ENCODE data around the gene ITPR3. TPM values are rescaled to one million over a fixed set of nuclear protein-coding genes. Genes with fewer than 3 reads are reported as not detected.

The ITPR3 gene
- total and polyA plus RNA-seq, 2 of the 13 experiments (the other 11 are each of a cell fraction or from before 2014, with no cell fraction given) = 3.8 to 21.4 TPM

DNA sequence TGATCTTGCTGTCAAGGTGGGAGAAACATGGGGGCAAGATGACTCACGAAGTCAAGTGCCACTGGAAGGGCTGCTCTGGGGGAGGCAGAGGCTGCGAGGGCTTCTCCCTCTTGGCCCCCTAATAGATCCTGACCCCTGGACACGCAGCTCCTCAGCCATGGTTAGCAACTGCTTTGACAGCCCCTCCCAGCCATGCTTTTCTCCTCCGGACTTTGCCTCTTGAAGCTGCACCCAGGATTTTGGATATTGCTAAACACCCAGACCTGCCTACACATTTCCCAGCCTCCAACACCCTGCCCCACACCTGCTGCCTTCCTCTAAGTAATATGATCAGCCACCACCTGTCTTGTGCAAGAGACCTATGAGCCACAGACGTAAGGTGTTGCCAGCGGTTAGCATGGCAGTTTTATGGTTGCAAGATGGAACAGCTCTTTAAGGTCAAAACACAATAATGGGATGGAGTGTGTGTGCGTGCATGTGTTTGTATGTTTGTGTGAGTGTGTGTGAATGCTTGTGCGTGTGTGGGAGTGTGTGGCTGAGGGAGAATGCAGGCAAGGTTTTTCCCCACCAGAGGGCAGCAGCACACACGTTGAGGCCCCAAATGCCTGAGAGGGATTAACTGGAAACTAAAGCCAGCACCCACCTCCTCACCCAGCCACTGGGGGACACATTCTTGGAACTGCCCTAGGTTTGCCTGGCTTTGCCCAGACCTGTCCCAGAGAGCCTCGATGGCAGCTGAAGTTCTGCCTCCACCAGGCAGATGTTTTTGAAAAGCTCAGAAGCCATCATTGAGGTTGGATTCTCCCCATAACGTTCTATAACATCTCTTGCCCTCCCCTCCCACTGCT is 123.1 kb downstream of the ITPR3 start (continued):
- TF ChIP-seq TBL1XR1 (IDR thresholded peaks at IDR 0.05; ENCODE audit: borderline replicate concordance, low read length, partially characterized antibody) (no peak), FIP1L1 (IDR thresholded peaks at IDR 0.05; ENCODE audit: borderline replicate concordance, insufficient read depth, low read depth, low read length) (no peak), GATAD1 (CRISPR knock-in tag; IDR thresholded peaks at IDR 0.05) (peak; percentile 61; the same call in 1 of the 2 replicates), NCOA2 (CRISPR knock-in tag; IDR thresholded peaks at IDR 0.05) (0 out of 2 replicates have a peak, but pooled peaks have one; percentile 16), KLF11 (CRISPR knock-in tag; IDR thresholded peaks at IDR 0.05) (no peak), NRL (CRISPR knock-in tag; IDR thresholded peaks at IDR 0.05; ENCODE audit: borderline replicate concordance) (no peak), ZNF331 (CRISPR knock-in tag; IDR thresholded peaks at IDR 0.05) (peak; percentile 44; the same call in 1 of the 2 replicates)

DNA sequence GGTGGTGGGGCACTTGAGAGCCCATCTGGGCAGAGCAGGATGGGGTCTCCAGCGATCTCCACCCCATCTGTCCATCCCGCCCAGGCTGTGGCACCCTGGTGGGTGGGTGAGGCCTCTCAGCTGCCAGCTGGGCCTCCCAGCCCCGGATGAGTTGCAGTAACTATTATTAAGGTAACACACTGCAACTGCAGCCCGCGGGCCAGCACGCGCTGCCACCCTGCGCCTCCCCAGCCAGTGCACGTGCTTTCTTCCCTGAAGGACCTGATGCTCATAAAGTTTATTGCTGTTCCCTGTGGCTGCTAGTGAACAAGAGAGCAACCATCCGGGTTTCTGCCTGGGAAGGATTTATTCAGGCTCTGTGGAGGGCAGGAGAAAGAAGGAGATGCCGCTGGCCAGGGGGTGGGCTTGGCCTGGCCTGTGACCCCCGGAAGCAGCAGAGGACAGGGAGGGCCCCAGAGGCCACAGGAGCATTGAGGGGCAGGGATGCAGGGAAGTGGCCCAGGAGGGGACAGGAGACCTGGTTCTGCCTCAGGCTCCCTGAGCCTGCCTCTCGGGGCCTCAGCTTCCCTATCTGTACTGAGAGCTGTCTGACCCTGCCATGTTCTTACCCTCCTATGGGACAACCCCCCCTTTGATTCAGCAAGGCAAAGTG is 123.9 kb downstream of the ITPR3 start:
- Histone ChIP-seq H2AFZ (ENCODE audit: low read length) (no peak overlapping the region), H3K36me3 (replicated peaks in 1 of 2; ENCODE audit: control insufficient read depth in 1 of 2, insufficient read depth in 2 of 2, low read length in 2 of 2) (no peaks in the 10 kb centered on the region), H3K4me3 (replicated peaks in 1 of 3; ENCODE audit: insufficient read depth in 1 of 3, low read depth in 2 of 3, low read length in 3 of 3) (peak overlapping the region in 1 of 3 experiments; percentile 35; a peak in 2 of 6 replicates), H3K27me3 (ENCODE audit: control insufficient read depth in 1 of 2, insufficient read depth in 2 of 2, low read length in 2 of 2) (peaks cover 4 to 40% of the 10 kb centered on the region in 2 experiments; a peak in 4 of 5 replicates), H3K4me1 (ENCODE audit: insufficient read depth, low read length) (peaks cover 51% of the 10 kb centered on the region), H3K9ac (ENCODE audit: insufficient read depth, low read depth, low read length) (peak overlapping the region; percentile 2; the same call in 1 of the 2 replicates), H3K9me3 (ENCODE audit: low read length) (no peaks in the 10 kb centered on the region), H4K20me1 (ENCODE audit: insufficient read depth, low read length) (no peaks in the 10 kb centered on the region), H3K79me2 (ENCODE audit: insufficient read depth, low read length) (no peaks in the 10 kb centered on the region), H3K4me2 (ENCODE audit: low read depth, low read length) (peak overlapping the region; percentile 59), H3K27ac (ENCODE audit: extremely low read length, insufficient read depth, low read length) (no peak overlapping the region)
- FAIRE-seq (no peak), DNase-seq (ENCODE audit: low spot score) (no peak), ATAC-seq (peak; percentile 27)
- WGBS (ENCODE audit: low lambda C conversion rate) = 0% methylated on average over 6 of the region's 13 CpGs
- intact Hi-C loops (cut with micrococcal nuclease; ENCODE audit: unreplicated experiment) = loop anchor here (1.0 to 2.0 kb wide), 3 partner anchors 17 to 156 kb away; partner anchors contain the start of gene UQCC2
- in situ Hi-C loops (cut with HindIII; ENCODE audit: extremely low pct_ligation_motif_present, low pct_unique_long_range_greater_than_20kb) = no loop called here
- CTCF ChIA-PET (ENCODE audit: low intra/inter-chr PET ratio, low total read pairs) = interaction anchor here (0.8 to 5.7 kb wide), 5 partner anchors 18 to 410 kb away, joined by 3 to 77 read pairs (median 3); partner anchors contain the start of gene LEMD2
- POLR2A ChIA-PET = interaction anchor here (1.2 to 4.6 kb wide), 4 partner anchors 16 to 137 kb away, joined by 3 to 48 read pairs (median 18); partner anchors contain the start of gene UQCC2
- no TSS peak for BruUV-seq (replicated peaks)
- TF ChIP-seq SCMH1 (CRISPR knock-in tag; IDR thresholded peaks at IDR 0.05; ENCODE audit: borderline replicate concordance) (no peak), MAZ (IDR thresholded peaks at IDR 0.05; ENCODE audit: borderline replicate concordance, low read depth, low read length) (no peak), MAZ (CRISPR knock-in tag; IDR thresholded peaks at IDR 0.05; ENCODE audit: low read depth) (no peak), ZFP90 (CRISPR knock-in tag; IDR thresholded peaks at IDR 0.05; ENCODE audit: borderline replicate concordance) (no peak), ZNF597 (CRISPR knock-in tag; IDR thresholded peaks at IDR 0.05) (no peak), HES4 (CRISPR knock-in tag; IDR thresholded peaks at IDR 0.05; ENCODE audit: borderline replicate concordance) (no peak), ZNF530 (CRISPR knock-in tag; IDR thresholded peaks at IDR 0.05; ENCODE audit: low read depth) (no peak), ZNF547 (CRISPR knock-in tag; IDR thresholded peaks at IDR 0.05) (no peak)
- TF ChIP-seq, protein P1, sequence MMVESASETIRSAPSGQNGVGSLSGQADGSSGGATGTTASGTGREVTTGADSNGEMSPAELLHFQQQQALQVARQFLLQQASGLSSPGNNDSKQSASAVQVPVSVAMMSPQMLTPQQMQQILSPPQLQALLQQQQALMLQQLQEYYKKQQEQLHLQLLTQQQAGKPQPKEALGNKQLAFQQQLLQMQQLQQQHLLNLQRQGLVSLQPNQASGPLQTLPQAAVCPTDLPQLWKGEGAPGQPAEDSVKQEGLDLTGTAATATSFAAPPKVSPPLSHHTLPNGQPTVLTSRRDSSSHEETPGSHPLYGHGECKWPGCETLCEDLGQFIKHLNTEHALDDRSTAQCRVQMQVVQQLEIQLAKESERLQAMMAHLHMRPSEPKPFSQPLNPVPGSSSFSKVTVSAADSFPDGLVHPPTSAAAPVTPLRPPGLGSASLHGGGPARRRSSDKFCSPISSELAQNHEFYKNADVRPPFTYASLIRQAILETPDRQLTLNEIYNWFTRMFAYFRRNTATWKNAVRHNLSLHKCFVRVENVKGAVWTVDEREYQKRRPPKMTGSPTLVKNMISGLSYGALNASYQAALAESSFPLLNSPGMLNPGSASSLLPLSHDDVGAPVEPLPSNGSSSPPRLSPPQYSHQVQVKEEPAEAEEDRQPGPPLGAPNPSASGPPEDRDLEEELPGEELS (CRISPR knock-in tag; IDR thresholded peaks at IDR 0.05) = no peak

Measured in HepG2 (cell line).